ENCODE measurements around the gene SYTL2.

SYTL2 gene

DNA sequence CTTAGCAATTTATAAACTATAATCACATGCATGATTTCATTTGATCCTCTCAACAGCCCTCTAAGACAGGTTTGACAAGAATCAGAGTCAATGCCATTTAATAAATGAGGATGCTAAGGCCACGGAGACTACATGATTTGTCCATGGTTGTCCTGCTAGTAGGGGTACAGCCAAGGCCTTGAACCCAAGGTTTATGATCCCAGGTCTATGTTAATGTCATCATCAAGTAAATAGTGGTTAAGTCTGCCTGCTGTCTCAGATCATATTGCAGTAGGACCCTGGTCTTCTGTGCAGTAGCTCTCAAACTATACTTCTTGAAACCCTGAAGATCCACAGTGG, 17.7 kb upstream of the SYTL2 start:
- H3K27ac ChIP-seq: peak overlapping the region; percentile 43

DNA sequence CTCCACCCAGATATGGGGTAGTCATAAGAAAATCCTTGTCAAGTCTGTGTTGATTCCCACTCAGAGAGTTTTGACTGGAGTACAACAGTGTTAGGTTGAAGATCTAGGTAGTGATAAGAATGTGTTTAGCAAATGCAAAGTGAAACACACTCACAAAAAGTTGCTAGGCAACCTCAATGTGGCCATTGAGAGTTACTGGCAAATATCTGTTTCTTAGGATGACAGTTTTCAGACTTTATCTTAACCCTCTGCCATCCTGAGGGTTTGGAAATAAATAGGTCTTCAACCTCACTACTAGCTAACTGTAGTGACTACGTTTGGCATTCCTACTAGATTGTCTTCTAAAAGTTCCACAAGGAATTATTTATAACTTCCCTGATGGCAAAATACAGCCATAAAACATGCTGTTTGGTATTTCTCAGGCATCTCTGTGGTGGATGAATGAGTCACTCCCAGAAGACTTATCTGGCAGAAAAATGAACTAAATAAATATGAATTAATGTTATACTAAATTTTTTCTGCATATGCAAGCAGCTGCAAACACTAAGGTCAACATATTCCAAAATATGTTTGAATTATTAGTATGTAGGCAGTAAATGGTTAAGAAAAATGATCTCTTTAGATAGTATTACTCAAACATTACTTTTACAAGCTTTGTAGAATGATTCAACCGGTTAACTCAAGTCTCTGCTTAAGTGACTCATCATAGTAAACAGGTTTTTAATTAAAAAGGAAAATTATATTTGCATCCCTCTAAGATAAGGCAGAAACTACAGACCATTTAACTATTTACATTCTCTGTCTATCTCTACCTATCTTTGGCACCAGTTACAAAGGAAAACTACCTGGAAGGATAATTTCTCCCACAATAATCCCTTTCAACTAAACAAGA, 17.1 kb upstream of the SYTL2 start:
- DNase-seq (ENCODE audit: low read depth, low spot score): peak; percentile 64
- peak overlapping the region; percentile 43 for H3K27ac ChIP-seq

More for the DNA sequence above, 17.7 kb upstream of the SYTL2 start:
- DNase-seq (ENCODE audit: low read depth, low spot score): no peak

DNA sequence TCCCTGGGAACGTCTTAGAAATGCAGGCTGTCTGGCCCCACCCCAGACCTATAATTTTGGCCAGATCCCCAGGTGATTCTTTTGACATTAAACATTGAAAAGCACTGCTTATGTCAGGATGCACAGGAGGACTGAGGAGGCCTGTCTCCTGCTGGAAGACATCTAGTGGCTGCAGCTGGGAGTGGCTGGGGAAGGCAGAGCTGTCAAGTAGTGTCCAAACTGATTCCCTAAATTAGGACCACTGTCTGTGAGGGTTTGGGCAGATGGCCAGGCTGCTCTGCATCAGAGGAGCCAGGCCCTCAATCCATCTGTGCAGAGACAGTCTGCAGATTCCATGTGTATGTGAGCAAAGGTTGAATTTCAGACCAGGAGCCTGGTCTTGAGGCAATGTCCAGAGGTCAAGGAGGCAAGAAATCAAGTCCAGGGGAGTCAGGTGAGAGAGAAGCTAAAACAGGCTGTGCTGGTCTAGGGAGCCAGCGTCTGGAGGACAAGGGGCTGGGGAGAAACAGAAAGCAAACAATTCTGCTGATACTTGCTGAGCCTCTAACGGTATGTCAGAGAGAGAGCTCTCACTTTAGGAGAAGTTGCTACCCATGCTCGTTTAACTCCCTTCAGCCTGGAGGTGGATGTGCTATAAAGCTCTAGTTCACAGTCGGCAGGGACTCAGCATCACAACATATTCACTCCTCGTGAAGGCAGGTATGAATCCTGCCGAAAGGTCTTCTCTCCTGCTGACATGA, 15.3 kb upstream of the SYTL2 start:
- no peak for DNase-seq (ENCODE audit: low read depth, low spot score)
- no peak overlapping the region for H3K27ac ChIP-seq

DNA sequence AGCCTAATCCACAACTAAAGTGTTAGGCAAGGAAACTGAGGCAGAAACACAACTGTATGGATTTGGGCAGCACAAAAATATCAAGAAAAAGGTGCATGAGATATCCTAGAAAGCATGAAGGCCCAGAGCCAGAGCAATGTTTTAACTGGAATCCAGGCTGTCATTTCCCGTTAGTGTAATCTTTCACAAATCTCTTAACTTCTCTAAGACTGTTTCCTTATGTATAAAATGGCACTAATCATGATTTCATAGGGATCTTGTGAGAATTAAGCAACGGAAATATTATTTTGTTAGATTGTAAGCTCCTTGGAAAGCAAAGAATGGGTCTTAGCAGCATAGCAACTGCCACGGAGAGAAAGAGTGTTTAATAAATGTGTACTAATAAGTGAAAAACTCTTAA, 14.7 kb upstream of the SYTL2 start:
- no peak for DNase-seq (ENCODE audit: low read depth, low spot score)
- H3K27ac ChIP-seq: no peak overlapping the region

DNA sequence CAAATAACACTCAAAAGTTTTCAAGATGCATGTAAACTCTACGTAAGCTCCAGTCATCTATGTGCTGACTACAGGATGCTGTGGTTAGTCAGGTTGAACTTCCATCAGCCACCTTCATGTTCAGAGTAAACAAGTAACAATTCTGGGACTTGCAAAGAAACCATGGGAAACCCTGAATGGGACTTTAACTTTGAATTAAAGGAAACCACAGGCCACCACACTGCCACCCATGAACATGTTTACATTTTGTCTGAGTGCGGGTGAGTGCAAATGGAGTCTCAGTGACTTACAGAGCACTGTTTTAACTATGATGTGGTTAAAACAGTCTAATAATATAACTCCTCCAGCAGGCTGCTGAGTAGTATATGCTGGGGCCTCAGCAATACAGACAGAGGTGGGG, 12.9 kb upstream of the SYTL2 start:
- H3K27ac ChIP-seq: no peak overlapping the region
- no peak for DNase-seq (ENCODE audit: low read depth, low spot score)

DNA sequence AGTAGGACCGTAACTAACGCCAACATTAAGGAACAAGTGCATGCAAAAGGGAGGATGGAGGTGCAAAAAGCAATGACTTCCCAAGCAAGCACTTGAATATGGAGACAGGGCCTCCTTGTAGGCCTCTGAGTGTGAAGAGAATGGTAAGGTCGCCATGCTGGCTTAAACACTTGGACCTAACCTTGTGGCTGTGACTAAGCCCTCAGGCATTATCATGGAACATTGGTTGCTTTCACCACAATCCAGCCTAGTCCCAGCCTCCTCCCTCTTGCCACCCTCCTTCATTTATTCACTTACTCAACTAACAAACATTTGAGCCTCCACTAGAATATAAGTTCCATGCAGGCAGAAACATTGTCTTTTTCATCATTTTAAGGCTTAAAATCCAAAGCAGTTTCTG, 11.9 kb upstream of the SYTL2 start:
- no peak for DNase-seq (ENCODE audit: low read depth, low spot score)
- H3K27ac ChIP-seq: no peak overlapping the region

DNA sequence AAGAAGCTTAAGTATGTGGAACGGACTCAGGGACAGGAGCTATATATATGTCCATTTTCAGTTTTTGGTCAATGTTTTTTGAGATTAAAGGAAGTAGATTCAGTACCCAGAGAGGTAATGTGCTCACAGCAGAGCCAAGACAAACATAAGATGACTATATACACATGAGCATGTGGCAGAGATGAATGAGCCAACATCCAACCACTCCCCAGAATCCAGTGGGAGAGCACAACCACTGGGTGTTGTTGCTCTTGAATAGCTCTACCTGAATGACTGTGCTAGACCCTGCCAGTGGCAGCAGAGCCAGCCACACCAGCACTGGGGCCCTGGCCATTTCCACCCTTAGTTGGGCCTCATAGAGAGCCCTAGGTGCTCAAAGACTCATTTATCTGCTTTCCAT, 10.7 kb upstream of the SYTL2 start:
- DNase-seq (ENCODE audit: low read depth, low spot score): peak; percentile 60

DNA sequence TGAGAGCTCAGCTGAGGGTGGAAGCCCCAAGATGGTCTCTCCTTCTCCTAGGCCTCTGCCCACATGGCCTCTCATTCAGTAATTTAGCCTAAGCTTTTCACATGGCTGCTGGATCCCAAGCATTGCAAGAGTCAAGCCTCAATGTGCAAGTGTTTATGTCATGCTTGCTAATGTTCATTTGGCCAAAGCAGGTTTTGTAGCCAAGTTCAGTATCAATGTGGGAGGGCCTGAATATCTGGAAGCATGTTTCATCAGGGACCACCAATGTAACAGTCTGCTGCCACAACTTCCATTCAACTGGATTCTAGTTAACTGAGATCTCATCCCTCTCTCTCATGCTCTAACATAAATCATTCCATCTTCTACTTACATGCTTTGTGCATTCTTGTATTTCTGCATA, 8.5 kb upstream of the SYTL2 start:
- no peak overlapping the region for H3K27ac ChIP-seq
- DNase-seq (ENCODE audit: low read depth, low spot score): no peak

More for the DNA sequence above, 10.7 kb upstream of the SYTL2 start:
- peak overlapping the region; percentile 18 for H3K27ac ChIP-seq

DNA sequence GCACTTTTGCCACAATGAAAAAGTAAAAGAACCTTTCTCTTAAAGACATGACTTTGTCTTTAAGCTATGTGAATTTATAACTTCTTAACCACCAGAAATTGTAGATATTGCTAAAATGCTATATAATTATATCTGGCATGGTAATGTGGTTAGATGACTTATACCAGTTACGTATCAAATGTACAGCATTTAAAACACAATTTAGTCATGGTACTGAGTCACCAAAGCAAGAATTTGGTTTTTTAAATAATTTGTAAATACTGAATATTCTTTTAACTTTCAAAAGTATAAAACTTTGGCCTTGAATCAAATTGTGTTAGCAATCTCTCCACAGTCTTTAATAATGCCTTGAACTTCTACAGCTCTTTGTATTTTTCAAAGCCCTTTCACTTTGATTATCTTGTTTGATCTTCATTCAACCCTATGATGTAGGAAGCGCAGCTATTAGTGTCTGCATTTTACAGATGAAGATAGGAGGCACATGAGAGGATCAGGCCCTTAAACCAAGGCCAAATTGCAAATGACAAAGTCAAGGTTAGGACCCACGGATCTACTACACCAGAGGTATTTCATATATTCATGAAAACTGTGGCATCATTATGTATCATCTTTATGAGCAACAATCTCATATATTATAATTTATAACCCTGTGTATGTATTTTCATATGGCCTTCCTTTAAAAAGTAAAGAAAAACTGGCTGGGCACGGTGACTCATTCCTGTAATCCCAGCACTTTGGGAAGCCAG, 4.4 kb upstream of the SYTL2 start:
- peak overlapping the region; percentile 67 for H3K27ac ChIP-seq
- no peak for DNase-seq (ENCODE audit: low read depth, low spot score)

DNA sequence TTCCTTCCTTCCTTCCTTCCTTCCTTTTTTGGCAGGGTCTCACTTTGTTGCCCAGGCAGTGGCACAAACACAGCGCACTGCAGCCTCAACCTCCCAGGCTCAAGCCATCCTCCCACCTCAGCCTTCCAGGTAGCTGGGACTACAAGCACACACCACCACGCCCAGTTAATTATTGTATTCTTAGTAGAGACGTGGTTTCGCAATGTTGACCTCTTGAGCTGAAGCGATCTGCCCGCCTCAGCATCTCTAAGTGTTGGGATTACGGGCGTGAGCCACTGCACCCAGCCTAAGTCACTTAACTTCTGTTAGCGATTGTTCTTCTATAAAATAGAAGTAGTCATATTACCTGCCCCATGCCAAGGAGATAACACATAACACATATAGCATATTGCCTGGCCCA, 2.8 kb upstream of the SYTL2 start:
- no peak overlapping the region for H3K27ac ChIP-seq
- DNase-seq (ENCODE audit: low read depth, low spot score): no peak

DNA sequence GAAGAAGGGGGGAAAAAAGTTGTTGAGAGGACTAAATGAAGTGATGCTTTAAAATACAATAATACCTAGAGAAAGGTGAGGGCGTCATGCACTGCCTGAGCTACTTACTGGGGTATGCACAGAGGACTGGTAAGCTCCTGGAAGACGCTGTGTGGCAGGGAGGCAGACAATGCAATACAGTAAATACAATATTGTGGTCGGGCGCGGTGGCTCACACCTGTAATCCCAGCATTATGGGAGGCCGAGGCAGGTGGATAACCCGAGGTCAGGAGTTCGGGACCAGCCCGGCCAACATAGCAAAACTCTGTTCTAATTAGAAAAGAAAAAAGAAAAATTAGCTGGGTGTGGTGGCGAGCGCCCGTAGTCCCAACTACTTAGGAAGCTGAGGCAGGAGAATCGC, 683 bp upstream of the SYTL2 start:
- DNase-seq (ENCODE audit: low read depth, low spot score): no peak
- H3K27ac ChIP-seq: no peak overlapping the region

DNA sequence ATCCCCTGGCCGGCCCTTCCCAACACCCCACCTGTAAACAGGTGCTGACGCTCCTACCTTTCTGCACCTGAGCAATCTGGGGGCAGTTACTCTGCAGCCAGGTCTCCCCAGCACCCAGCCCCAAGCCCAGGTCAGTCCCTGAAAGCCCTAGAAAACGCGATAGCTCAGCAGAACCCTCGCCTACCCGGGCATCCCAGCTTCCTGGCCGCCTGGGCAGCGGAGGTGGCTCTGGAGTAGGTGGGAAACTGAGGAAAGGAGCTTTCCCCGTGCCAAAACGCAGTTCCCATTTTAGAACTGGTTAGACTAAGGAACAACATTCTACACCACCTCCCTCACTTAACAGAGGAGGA, 445 bp downstream of the SYTL2 start:
- H3K27ac ChIP-seq: no peak overlapping the region
- DNase-seq (ENCODE audit: low read depth, low spot score): no peak

DNA sequence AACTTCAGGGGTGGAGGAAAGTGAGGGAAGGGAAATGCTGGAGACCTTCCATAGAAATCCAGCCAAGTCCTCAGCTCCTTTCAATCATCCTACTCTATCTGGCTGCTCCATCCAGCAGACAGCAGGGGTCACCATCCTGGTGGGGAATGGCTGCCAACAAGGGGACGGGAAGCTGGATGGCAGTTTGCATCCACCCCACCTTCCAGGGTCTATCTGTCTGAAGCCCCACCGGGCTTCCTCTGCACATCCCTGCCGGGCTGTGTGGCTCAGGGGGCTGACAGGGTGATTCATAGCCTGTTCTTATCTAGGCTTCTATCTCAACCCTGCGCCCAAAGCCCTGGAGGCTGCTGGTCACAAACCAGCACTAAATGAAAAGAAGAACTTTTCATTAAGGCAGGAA, 1.1 kb downstream of the SYTL2 start:
- no peak for DNase-seq (ENCODE audit: low read depth, low spot score)
- H3K27ac ChIP-seq: no peak overlapping the region

DNA sequence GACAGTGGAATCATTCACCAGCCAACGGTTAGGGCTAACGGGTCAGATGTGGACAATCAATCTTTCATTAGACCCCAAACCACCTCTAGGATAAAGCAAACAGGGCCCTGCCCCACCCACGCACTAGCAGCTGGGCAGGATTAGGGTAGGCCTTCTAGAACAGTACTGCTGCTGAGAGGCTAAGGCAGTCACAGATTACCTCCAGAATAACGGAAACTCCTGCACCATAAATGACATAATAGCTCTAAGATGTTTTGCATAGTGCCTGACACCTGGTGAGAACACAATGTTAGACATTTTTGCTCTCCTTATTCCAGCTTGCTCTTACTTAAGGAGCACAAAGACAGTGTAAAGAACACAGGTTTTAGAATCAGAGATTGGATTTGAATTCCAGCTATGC, 1.8 kb downstream of the SYTL2 start:
- H3K27ac ChIP-seq: no peak overlapping the region
- no peak for DNase-seq (ENCODE audit: low read depth, low spot score)

DNA sequence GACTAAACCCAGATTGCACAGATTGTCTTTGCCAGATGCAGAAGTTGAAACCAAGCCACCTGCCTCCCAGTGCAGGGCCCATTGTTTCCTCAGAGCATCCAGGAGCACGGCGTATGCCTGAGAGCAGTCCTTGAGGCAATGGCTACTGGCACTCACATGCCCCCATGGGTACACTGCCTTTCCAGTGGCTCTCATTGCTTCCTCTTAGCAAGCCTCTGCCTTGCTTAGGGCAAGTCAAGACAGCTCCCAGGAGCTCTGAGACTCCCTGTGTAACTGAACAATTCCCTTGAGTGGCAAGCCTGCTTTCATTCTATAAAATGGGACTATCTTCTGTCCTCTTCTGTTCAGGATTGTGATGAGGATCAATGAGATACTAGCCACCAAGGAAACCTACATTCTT, 4.1 kb downstream of the SYTL2 start:
- no peak for DNase-seq (ENCODE audit: low read depth, low spot score)
- H3K27ac ChIP-seq: peak overlapping the region; percentile 42

DNA sequence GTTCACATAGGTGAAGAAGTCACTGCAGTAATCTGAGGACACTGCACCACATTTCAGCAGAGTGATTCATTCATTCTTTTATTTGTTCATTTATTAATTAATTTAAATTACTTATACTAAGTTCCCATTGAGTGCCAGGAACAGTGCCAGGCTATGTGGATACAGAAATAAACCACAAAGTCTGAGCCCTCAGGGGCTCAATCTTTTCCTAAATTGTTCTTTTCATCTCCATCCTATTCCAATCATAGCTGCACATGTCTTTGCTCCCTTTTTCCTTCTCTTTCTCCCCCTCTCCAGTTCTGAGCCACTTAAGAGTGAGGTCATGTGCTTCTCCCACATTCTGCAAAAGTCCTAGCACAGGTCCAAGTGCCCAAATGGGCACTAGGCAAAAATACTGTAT, 4.9 kb downstream of the SYTL2 start:
- DNase-seq (ENCODE audit: low read depth, low spot score): no peak
- H3K27ac ChIP-seq: no peak overlapping the region

DNA sequence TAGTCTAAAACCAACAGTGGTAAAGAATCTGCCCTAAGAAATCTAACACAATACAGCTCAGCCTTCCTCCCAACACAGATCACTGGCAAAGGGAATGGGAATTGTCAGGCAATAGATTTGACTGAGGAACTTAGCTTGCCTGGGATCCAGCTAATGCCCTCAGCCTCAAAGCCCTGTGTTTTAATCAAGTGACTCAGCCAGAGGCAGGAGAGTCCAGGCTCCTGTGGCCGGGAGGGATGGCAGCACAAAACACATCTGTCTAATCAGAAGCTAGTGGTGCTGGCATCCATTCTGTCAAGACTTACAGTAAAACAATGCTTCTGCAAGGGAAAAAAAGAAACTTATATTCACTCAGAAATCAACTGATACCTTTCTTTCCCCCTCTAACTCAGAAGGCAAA, 5.6 kb downstream of the SYTL2 start:
- H3K27ac ChIP-seq: no peak overlapping the region
- no peak for DNase-seq (ENCODE audit: low read depth, low spot score)

DNA sequence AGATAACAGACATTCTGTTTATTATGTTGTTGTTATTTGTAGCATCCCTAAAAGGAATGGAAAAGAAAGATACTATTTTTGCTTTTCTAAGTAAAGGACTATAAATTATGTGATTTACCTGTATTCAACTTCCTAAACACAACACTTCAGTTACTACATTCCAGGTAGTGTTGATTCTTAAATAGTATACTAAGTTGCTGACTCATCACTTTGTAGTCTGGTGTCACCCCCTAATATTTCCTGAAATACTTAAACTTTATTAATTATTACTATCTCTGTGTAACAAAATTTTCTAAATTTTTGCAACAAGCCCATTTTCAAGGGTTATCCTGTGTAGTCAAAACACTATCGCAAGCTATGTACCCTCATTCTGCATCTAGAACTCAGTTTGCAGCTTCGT, 7.0 kb downstream of the SYTL2 start:
- H3K27ac ChIP-seq: no peak overlapping the region
- no peak for DNase-seq (ENCODE audit: low read depth, low spot score)

DNA sequence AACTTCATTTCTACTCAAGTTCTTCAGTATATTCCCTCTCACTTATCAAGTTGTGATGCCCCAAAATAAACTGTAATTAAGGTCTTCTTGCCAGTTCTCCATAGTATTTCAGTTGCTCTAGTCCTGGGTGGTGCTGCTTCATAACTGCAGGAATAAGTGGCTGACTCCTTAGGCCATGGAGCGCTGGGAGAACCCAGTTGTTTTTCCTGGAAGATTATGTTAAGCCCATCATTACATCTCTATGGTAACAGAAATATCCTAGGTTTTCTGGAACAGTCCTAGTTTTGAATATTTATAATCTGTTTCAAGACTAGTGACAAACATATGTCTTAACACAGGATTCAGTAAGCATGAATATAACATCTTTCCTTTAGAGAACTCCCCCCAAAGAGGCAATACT, 7.6 kb downstream of the SYTL2 start:
- no peak for DNase-seq (ENCODE audit: low read depth, low spot score)
- H3K27ac ChIP-seq: no peak overlapping the region

DNA sequence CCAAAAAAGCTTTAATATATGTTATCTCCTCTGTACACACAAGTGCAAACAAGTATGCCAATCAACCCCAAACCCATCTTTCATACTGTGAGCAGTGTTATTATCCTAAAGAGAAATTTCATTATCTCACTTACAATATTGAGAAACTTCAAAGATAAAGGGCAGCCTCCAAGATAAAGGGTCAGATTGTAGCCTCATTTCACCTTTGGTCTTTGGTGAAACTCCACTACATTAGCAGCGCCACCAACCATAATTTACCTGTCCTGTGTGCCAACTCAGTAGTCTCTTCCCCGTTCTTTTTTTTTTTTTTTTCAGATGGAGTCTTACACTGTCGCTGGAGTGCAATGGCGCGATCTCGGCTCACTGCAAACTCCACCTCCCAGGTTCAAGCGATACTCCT, 9.4 kb downstream of the SYTL2 start:
- H3K27ac ChIP-seq: no peak overlapping the region
- no peak for DNase-seq (ENCODE audit: low read depth, low spot score)
